ENCODE results near the gene APLP2. TPM values are rescaled to one million over a fixed set of nuclear protein-coding genes. Genes with fewer than 3 reads are reported as not detected.
"Not testable (repeated sequence)": the region's sequence is repeated elsewhere in the genome, so short reads cannot be mapped to it uniquely, and the experiment has no call there.

APLP2 gene
- polyA plus RNA-seq, 3 donors, result 486 to 622 (median 591) TPM

- H3K27ac ChIP-seq (ENCODE audit: low read depth in 1 of 2, low read length in 2 of 2), result no peak overlapping the region
- peaks cover 5% of the 10 kb centered on the region for H4K20me1 ChIP-seq (ENCODE audit: insufficient read depth, low read length)
- no peak overlapping the region for H3K4me3 ChIP-seq (replicated peaks in 1 of 3; ENCODE audit: low read depth in 2 of 3, low read length in 3 of 3)
- Mint-ChIP-seq H3K36me3 (peaks cover 52 to 70% of the 10 kb centered on the region in 2 donors), H3K4me1 (peaks cover 5% of the 10 kb centered on the region), H3K27me3 (ENCODE audit: low read depth in 3 of 3) (peaks cover 0 to 1% (median 0%) of the 10 kb centered on the region in 3 donors), H3K27ac (peak overlapping the region in 2 of 7 donors; percentile 11 to 17), H3K9me3 (peaks cover 0 to 4% (median 0%) of the 10 kb centered on the region in 7 donors), H3K4me3 (no peak overlapping the region)
- no peaks in the 10 kb centered on the region for H3K79me2 ChIP-seq (ENCODE audit: insufficient read depth, low read length)
- H2AFZ ChIP-seq (ENCODE audit: insufficient read depth, low read depth, low read length, poor library complexity, severe bottlenecking), result no peak overlapping the region
- no peaks in the 10 kb centered on the region for H3K27me3 ChIP-seq (ENCODE audit: control insufficient read depth in 2 of 2, insufficient read depth in 2 of 2, low read length in 2 of 2)
- no peak overlapping the region for H3K9ac ChIP-seq (ENCODE audit: insufficient read depth, low read length, poor library complexity, severe bottlenecking)
- peaks cover 7 to 8% of the 10 kb centered on the region in 2 donors for H3K4me1 ChIP-seq (ENCODE audit: control insufficient read depth in 1 of 2, insufficient read depth in 2 of 2, low read length in 2 of 2)
- peaks cover 35 to 74% of the 10 kb centered on the region in 2 donors for H3K36me3 ChIP-seq (replicated peaks in 1 of 2; ENCODE audit: control insufficient read depth in 1 of 2, insufficient read depth in 2 of 2, low read length in 2 of 2)
- intact Hi-C loops (cut with micrococcal nuclease), result no loop called here
- 92% methylated on average over 9 of the region's 14 CpGs for WGBS (ENCODE audit: insufficient coverage)
- no peaks in the 10 kb centered on the region for H3K9me3 ChIP-seq (replicated peaks in 1 of 2; ENCODE audit: control insufficient read depth in 1 of 2, insufficient read depth in 1 of 2, low read length in 2 of 2)
- DNase-seq, result no peak
- no peak for TF ChIP-seq CTCF (IDR thresholded peaks at IDR 0.05)
- H3K4me2 ChIP-seq (replicated peaks; ENCODE audit: extremely low read depth, low read length, poor library complexity, severe bottlenecking), result no peak overlapping the region
Measured at GRCh38 chr11:130191896-130192295, 122.2 kb downstream of the APLP2 start.

- Mint-ChIP-seq H3K9me3 (peaks cover 0 to 4% (median 0%) of the 10 kb centered on the region in 7 donors), H3K27ac (no peak overlapping the region)
Measured at GRCh38 chr11:130192845-130193267, 123.2 kb downstream of the APLP2 start.

GRCh38 chr11:130193551-130193950 lies 123.9 kb downstream of the APLP2 start:
- H3K4me1 Mint-ChIP-seq; H3K27me3 Mint-ChIP-seq (ENCODE audit: low read depth in 3 of 3): not testable (repeated sequence)

More at GRCh38 chr11:130192845-130193267, 123.2 kb downstream of the APLP2 start:
- no peak for DNase-seq
- H2AFZ ChIP-seq (ENCODE audit: insufficient read depth, low read depth, low read length, poor library complexity, severe bottlenecking), result no peak overlapping the region
- no peak overlapping the region for H3K27ac ChIP-seq (ENCODE audit: low read depth in 1 of 2, low read length in 2 of 2)
- H3K27me3 ChIP-seq (ENCODE audit: control insufficient read depth in 2 of 2, insufficient read depth in 2 of 2, low read length in 2 of 2), result no peaks in the 10 kb centered on the region
- H4K20me1 ChIP-seq (ENCODE audit: insufficient read depth, low read length), result no peaks in the 10 kb centered on the region
- TF ChIP-seq CTCF (IDR thresholded peaks at IDR 0.05), result no peak
- no peaks in the 10 kb centered on the region for H3K9me3 ChIP-seq (replicated peaks in 1 of 2; ENCODE audit: control insufficient read depth in 1 of 2, insufficient read depth in 1 of 2, low read length in 2 of 2)
- 67% methylated on average over 2 of the region's 4 CpGs for WGBS (ENCODE audit: insufficient coverage)
- intact Hi-C loops (cut with micrococcal nuclease), result no loop called here
- Mint-ChIP-seq H3K27me3 (ENCODE audit: low read depth in 3 of 3) (peaks cover 0 to 1% (median 0%) of the 10 kb centered on the region in 3 donors), H3K4me3 (no peak overlapping the region), H3K4me1 (peaks cover 5% of the 10 kb centered on the region), H3K36me3 (peaks cover 57 to 75% of the 10 kb centered on the region in 2 donors)
- H3K9ac ChIP-seq (ENCODE audit: insufficient read depth, low read length, poor library complexity, severe bottlenecking), result no peak overlapping the region
- peaks cover 7 to 8% of the 10 kb centered on the region in 2 donors for H3K4me1 ChIP-seq (ENCODE audit: control insufficient read depth in 1 of 2, insufficient read depth in 2 of 2, low read length in 2 of 2)
- no peaks in the 10 kb centered on the region for H3K79me2 ChIP-seq (ENCODE audit: insufficient read depth, low read length)
- H3K36me3 ChIP-seq (replicated peaks in 1 of 2; ENCODE audit: control insufficient read depth in 1 of 2, insufficient read depth in 2 of 2, low read length in 2 of 2), result peaks cover 43 to 84% of the 10 kb centered on the region in 2 donors
- no peak overlapping the region for H3K4me2 ChIP-seq (replicated peaks; ENCODE audit: extremely low read depth, low read length, poor library complexity, severe bottlenecking)
- no peak overlapping the region for H3K4me3 ChIP-seq (replicated peaks in 1 of 3; ENCODE audit: low read depth in 2 of 3, low read length in 3 of 3)

More at GRCh38 chr11:130193551-130193950, 123.9 kb downstream of the APLP2 start:
- H3K27me3 ChIP-seq (ENCODE audit: control insufficient read depth in 2 of 2, insufficient read depth in 2 of 2, low read length in 2 of 2); intact Hi-C loops (cut with micrococcal nuclease); H3K4me3 ChIP-seq (replicated peaks in 1 of 3; ENCODE audit: low read depth in 2 of 3, low read length in 3 of 3); H3K4me1 ChIP-seq (ENCODE audit: control insufficient read depth in 1 of 2, insufficient read depth in 2 of 2, low read length in 2 of 2); H3K9ac ChIP-seq (ENCODE audit: insufficient read depth, low read length, poor library complexity, severe bottlenecking); H4K20me1 ChIP-seq (ENCODE audit: insufficient read depth, low read length); H3K9me3 ChIP-seq (replicated peaks in 1 of 2; ENCODE audit: control insufficient read depth in 1 of 2, insufficient read depth in 1 of 2, low read length in 2 of 2); H3K4me2 ChIP-seq (replicated peaks; ENCODE audit: extremely low read depth, low read length, poor library complexity, severe bottlenecking); H3K79me2 ChIP-seq (ENCODE audit: insufficient read depth, low read length); DNase-seq; H3K9me3 Mint-ChIP-seq; H3K4me3 Mint-ChIP-seq; H2AFZ ChIP-seq (ENCODE audit: insufficient read depth, low read depth, low read length, poor library complexity, severe bottlenecking); H3K27ac ChIP-seq (ENCODE audit: low read depth in 1 of 2, low read length in 2 of 2): not testable (repeated sequence)
- H3K36me3 ChIP-seq (replicated peaks in 1 of 2; ENCODE audit: control insufficient read depth in 1 of 2, insufficient read depth in 2 of 2, low read length in 2 of 2), result peaks cover 49 to 87% of the 10 kb centered on the region in 2 donors
- H3K36me3 Mint-ChIP-seq, result peaks cover 59 to 76% of the 10 kb centered on the region in 2 donors
- peak overlapping the region in 1 of 7 donors; percentile 50 for H3K27ac Mint-ChIP-seq
- WGBS (ENCODE audit: insufficient coverage), result 100% methylated on average over 5 of the region's 14 CpGs
